H9 (cell line): ENCODE measurements around the gene GNLY. TPM values are rescaled to one million over a fixed set of nuclear protein-coding genes. Genes with fewer than 3 reads are reported as not detected.

Experiments used
- DNase-seq: peaks from one replicate; pipeline ENCODE4 v3.0.0-alpha.2; 2017
- H2AFZ ChIP-seq: one replicate; pipeline ENCODE4 v1.6.1; 2013; ENCODE audit warnings: mild to moderate bottlenecking, low read length, control low read depth, moderate library complexity
- H2AK5ac ChIP-seq: 2 replicates; pipeline ENCODE4 v1.6.1; 2013; ENCODE audit warnings: low read length, control low read depth, mixed read lengths; ENCODE audit not compliant: insufficient read length
- H2BK120ac ChIP-seq: one replicate; pipeline ENCODE4 v1.6.1; 2013; ENCODE audit warnings: low read depth, mild to moderate bottlenecking, low read length, control low read depth, inconsistent platforms; ENCODE audit not compliant: poor library complexity, severe bottlenecking
- H2BK12ac ChIP-seq: 2 replicates; pipeline ENCODE4 v1.6.1; 2013; ENCODE audit warnings: low read length, control low read depth, mixed read lengths, low read depth; ENCODE audit not compliant: insufficient read length
- H2BK15ac ChIP-seq: 2 replicates; pipeline ENCODE4 v1.6.1; 2013; ENCODE audit warnings: low read depth, low read length, control low read depth
- H2BK20ac ChIP-seq: one replicate; pipeline ENCODE4 v1.6.1; 2013; ENCODE audit warnings: low read depth, mild to moderate bottlenecking, low read length, control low read depth, inconsistent platforms; ENCODE audit not compliant: poor library complexity, severe bottlenecking
- H2BK5ac ChIP-seq: 2 replicates; pipeline ENCODE4 v1.6.1; 2013; ENCODE audit warnings: low read length, control low read depth, mixed read lengths; ENCODE audit not compliant: insufficient read length
- H3K14ac ChIP-seq: 2 replicates; pipeline ENCODE4 v1.6.1; 2013; ENCODE audit warnings: low read length, control low read depth; ENCODE audit not compliant: insufficient read depth
- H3K18ac ChIP-seq: 2 replicates; pipeline ENCODE4 v1.6.1; 2013; ENCODE audit warnings: low read depth, mild to moderate bottlenecking, mixed read lengths, low read length, control low read depth; ENCODE audit not compliant: insufficient read length
- H3K23ac ChIP-seq: 2 replicates; pipeline ENCODE4 v1.6.1; 2013; ENCODE audit warnings: low read length, control low read depth, mixed read lengths, low read depth; ENCODE audit not compliant: insufficient read length
- H3K23me2 ChIP-seq: 2 replicates; pipeline ENCODE4 v1.6.1; 2013; ENCODE audit warnings: low read depth, mild to moderate bottlenecking, mixed read lengths, low read length, control low read depth; ENCODE audit not compliant: insufficient read length, poor library complexity, severe bottlenecking
- H3K27ac ChIP-seq: 2 replicates; pipeline ENCODE4 v1.5.1; 2013; ENCODE audit warnings: low read length, control low read depth, mixed read lengths, low read depth; ENCODE audit not compliant: insufficient read length
- H3K27me3 ChIP-seq: 2 replicates; pipeline ENCODE4 v1.6.1; 2013; ENCODE audit warnings: low read length, control low read depth, inconsistent platforms; ENCODE audit not compliant: insufficient read depth
- H3K4ac ChIP-seq: 2 replicates; pipeline ENCODE4 v1.6.1; 2013; ENCODE audit warnings: low read depth, mild to moderate bottlenecking, control low read depth, inconsistent platforms, low read length, moderate library complexity
- H3K4me1 ChIP-seq: 2 replicates; pipeline ENCODE4 v1.6.1; 2013; ENCODE audit warnings: low read length, control low read depth, inconsistent platforms; ENCODE audit not compliant: insufficient read depth
- H3K4me2 ChIP-seq: 2 replicates; pipeline ENCODE4 v1.6.1; 2013; ENCODE audit warnings: low read length, control low read depth, mixed read lengths; ENCODE audit not compliant: insufficient read length, insufficient read depth
- H3K56ac ChIP-seq: 2 replicates; pipeline ENCODE4 v1.6.1; 2013; ENCODE audit warnings: low read depth, mild to moderate bottlenecking, mixed read lengths, low read length, control low read depth; ENCODE audit not compliant: insufficient read length
- H3K79me1 ChIP-seq: 2 replicates; pipeline ENCODE4 v1.6.1; 2013; ENCODE audit warnings: low read depth, mild to moderate bottlenecking, moderate library complexity, low read length, control low read depth, inconsistent platforms; ENCODE audit not compliant: insufficient read depth, poor library complexity, severe bottlenecking
- H3K79me2 ChIP-seq: 2 replicates; pipeline ENCODE4 v1.6.1; 2013; ENCODE audit warnings: low read length, control low read depth, inconsistent platforms; ENCODE audit not compliant: insufficient read depth
- H3K9ac ChIP-seq: 2 replicates; pipeline ENCODE4 v1.6.1; 2013; ENCODE audit warnings: low read length, control low read depth, mixed read lengths; ENCODE audit not compliant: insufficient read length; ENCODE audit errors: extremely low read depth
- H3K9me3 ChIP-seq: one replicate; pipeline ENCODE4 v1.6.1; 2013; ENCODE audit warnings: low read depth, low read length, inconsistent platforms; ENCODE audit not compliant: control insufficient read depth
- H3T11ph ChIP-seq: one replicate; pipeline ENCODE4 v1.6.1; 2013; ENCODE audit warnings: mild to moderate bottlenecking, low read length, control low read depth, inconsistent platforms
- H4K20me1 ChIP-seq: one replicate; pipeline ENCODE4 v1.6.1; 2013; ENCODE audit not compliant: control insufficient read depth, insufficient read length, insufficient read depth
- H4K5ac ChIP-seq: 2 replicates; pipeline ENCODE4 v1.6.1; 2013; ENCODE audit warnings: low read depth, mild to moderate bottlenecking, mixed read lengths, low read length, control low read depth; ENCODE audit not compliant: insufficient read length
- H4K8ac ChIP-seq: replicated peaks from 2 replicates; pipeline ENCODE4 v1.6.1; 2013; ENCODE audit warnings: low read length, control low read depth, mixed read lengths, low read depth; ENCODE audit not compliant: insufficient read length
- H4K91ac ChIP-seq: 2 replicates; pipeline ENCODE4 v1.6.1; 2013; ENCODE audit warnings: low read depth, mild to moderate bottlenecking, moderate library complexity, mixed read lengths, low read length, control low read depth; ENCODE audit not compliant: insufficient read length
- H3K27ac Mint-ChIP-seq, 3 experiments: 2 replicates in 2 of 3; 3 replicates in 1 of 3; pipeline ENCODE4 v1.8.0; 2020 to 2021; ENCODE audit warnings: mixed read lengths in 3 of 3, mild to moderate bottlenecking in 1 of 3, moderate library complexity in 1 of 3
- H3K27me3 Mint-ChIP-seq: 2 replicates; pipeline ENCODE4 v1.8.0; 2021; ENCODE audit warnings: low read depth, mild to moderate bottlenecking, moderate library complexity, mixed read lengths
- H3K36me3 Mint-ChIP-seq, 3 experiments: 2 replicates in 2 of 3; 3 replicates in 1 of 3; pipeline ENCODE4 v1.8.0; 2020 to 2021; ENCODE audit warnings: low read depth in 3 of 3, mixed read lengths in 3 of 3; ENCODE audit not compliant: insufficient read depth in 1 of 3
- H3K4me1 Mint-ChIP-seq, 2 experiments: 2 replicates each; pipeline ENCODE4 v1.8.0; 2020; ENCODE audit warnings: mixed read lengths in 2 of 2
- H3K4me3 Mint-ChIP-seq, 2 experiments: 2 replicates in 1 of 2; 3 replicates in 1 of 2; pipeline ENCODE4 v1.8.0; 2020 to 2021; ENCODE audit warnings: mild to moderate bottlenecking in 2 of 2, mixed read lengths in 2 of 2, moderate library complexity in 1 of 2
- H3K9me3 Mint-ChIP-seq, 2 experiments: 2 replicates in 1 of 2; 3 replicates in 1 of 2; pipeline ENCODE4 v1.8.0; 2020; ENCODE audit warnings: mild to moderate bottlenecking in 2 of 2, mixed read lengths in 2 of 2, moderate library complexity in 1 of 2
- WGBS: extraction: QIAGEN DNeasy Blood & Tissue Kit; methylation state at CpG from one replicate; pipeline ENCODE4 v1.1.7; 2013; ENCODE audit warnings: missing lambda C conversion rate, low lambda C conversion rate, mixed read lengths; ENCODE audit not compliant: insufficient read length; ENCODE audit errors: extremely low coverage; 5-methylcytosine and 5-hydroxymethylcytosine counted together
- total RNA-seq: library from RNA; stranded (reverse); gene quantifications from 2 replicates; pipeline ENCODE4 v1.2.1, GENCODE V29; 2021
- TF ChIP-seq, protein P1 (sequence below): fragments of 200-600 bp; sonication (generic); conservative IDR thresholded peaks from 3 replicates; pipeline ENCODE4 v1.8.0; 2021; ENCODE audit warnings: antibody characterized with exemption, mild to moderate bottlenecking

GNLY gene
- total RNA-seq, 1 experiment from 2014 or later: not detected

GRCh38 chr2:85662899-85663593 lies 31.1 kb upstream of the GNLY start:
- no CpG with 5 or more reads among the region's 10 CpGs for WGBS
- Histone ChIP-seq H3K23me2 (no peaks in the 10 kb centered on the region), H3T11ph (no peak overlapping the region), H3K4me2 (no peak overlapping the region), H3K14ac (no peak overlapping the region), H4K91ac (no peak overlapping the region), H4K20me1 (no peaks in the 10 kb centered on the region), H3K79me2 (no peaks in the 10 kb centered on the region), H2BK15ac (no peak overlapping the region), H3K4ac (no peak overlapping the region), H4K5ac (no peak overlapping the region), H3K18ac (no peak overlapping the region), H3K9ac (no peak overlapping the region), H3K27me3 (no peaks in the 10 kb centered on the region), H2BK5ac (no peak overlapping the region), H3K9me3 (no peaks in the 10 kb centered on the region), H4K8ac (no peak overlapping the region), H2BK12ac (no peak overlapping the region), H3K4me1 (no peaks in the 10 kb centered on the region), H2AK5ac (no peak overlapping the region), H2BK120ac (no peak overlapping the region), H3K56ac (no peak overlapping the region), H2BK20ac (no peak overlapping the region), H3K27ac (no peak overlapping the region), H3K23ac (no peak overlapping the region), H3K79me1 (no peaks in the 10 kb centered on the region), H2AFZ (no peak overlapping the region)
- Mint-ChIP-seq H3K4me1 (peaks cover 0 to 3% of the 10 kb centered on the region in 2 experiments; a peak in 1 of 4 replicates), H3K36me3 (peaks cover 2 to 7% (median 5%) of the 10 kb centered on the region in 3 experiments; a peak in 3 of 7 replicates), H3K9me3 (no peaks in the 10 kb centered on the region), H3K27ac (peak overlapping the region in 2 of 3 experiments; percentile 25 to 29; a peak in 1 of 7 replicates), H3K4me3 (no peak overlapping the region), H3K27me3 (no peaks in the 10 kb centered on the region)
- TF ChIP-seq, protein P1, sequence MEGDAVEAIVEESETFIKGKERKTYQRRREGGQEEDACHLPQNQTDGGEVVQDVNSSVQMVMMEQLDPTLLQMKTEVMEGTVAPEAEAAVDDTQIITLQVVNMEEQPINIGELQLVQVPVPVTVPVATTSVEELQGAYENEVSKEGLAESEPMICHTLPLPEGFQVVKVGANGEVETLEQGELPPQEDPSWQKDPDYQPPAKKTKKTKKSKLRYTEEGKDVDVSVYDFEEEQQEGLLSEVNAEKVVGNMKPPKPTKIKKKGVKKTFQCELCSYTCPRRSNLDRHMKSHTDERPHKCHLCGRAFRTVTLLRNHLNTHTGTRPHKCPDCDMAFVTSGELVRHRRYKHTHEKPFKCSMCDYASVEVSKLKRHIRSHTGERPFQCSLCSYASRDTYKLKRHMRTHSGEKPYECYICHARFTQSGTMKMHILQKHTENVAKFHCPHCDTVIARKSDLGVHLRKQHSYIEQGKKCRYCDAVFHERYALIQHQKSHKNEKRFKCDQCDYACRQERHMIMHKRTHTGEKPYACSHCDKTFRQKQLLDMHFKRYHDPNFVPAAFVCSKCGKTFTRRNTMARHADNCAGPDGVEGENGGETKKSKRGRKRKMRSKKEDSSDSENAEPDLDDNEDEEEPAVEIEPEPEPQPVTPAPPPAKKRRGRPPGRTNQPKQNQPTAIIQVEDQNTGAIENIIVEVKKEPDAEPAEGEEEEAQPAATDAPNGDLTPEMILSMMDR: no peak
- no peak for DNase-seq
